SK-N-SH treated with all-trans-retinoic acid at 6 μM for 48 hours (cell line): ENCODE results near the gene GPR137.

Experiments used
- BACH2 ChIP-seq: fragments of 250-450 bp; sonication (Bioruptor Pico); IDR thresholded peaks from 2 replicates; pipeline ENCODE4 v1.9.0; 2021; ENCODE audit warnings: mild to moderate bottlenecking, borderline replicate concordance
- CREB5 ChIP-seq: fragments of 250-450 bp; sonication (Bioruptor Pico); IDR thresholded peaks from 2 replicates; pipeline ENCODE4 v1.5.1; 2020; ENCODE audit warnings: low read depth, mild to moderate bottlenecking, moderate library complexity
- CSDC2 ChIP-seq: fragments of 250-450 bp; sonication (Bioruptor Pico); IDR thresholded peaks from 2 replicates; pipeline ENCODE4 v1.5.0; 2020; ENCODE audit warnings: mild to moderate bottlenecking, moderate library complexity
- GLIS3 ChIP-seq: fragments of 250-450 bp; sonication (Bioruptor Pico); IDR thresholded peaks from 2 replicates; pipeline ENCODE4 v1.5.0; 2020; ENCODE audit warnings: mild to moderate bottlenecking, moderate library complexity
- OSR1 ChIP-seq: fragments of 250-450 bp; sonication (Bioruptor Pico); IDR thresholded peaks from 2 replicates; pipeline ENCODE4 v1.8.0; 2022; ENCODE audit warnings: moderate library complexity, mild to moderate bottlenecking, inconsistent platforms
- PATZ1 ChIP-seq: fragments of 250-450 bp; sonication (Bioruptor Pico); IDR thresholded peaks from 2 replicates; pipeline ENCODE4 v1.8.0; 2020; ENCODE audit warnings: mild to moderate bottlenecking, moderate library complexity, borderline replicate concordance
- PPARA ChIP-seq: fragments of 250-450 bp; sonication (Bioruptor Pico); IDR thresholded peaks from 2 replicates; pipeline ENCODE4 v1.5.0; 2020; ENCODE audit warnings: mild to moderate bottlenecking, borderline replicate concordance
- RARB ChIP-seq: fragments of 250-450 bp; sonication (Bioruptor Pico); IDR thresholded peaks from 2 replicates; pipeline ENCODE4 v1.8.0; 2021; ENCODE audit warnings: mild to moderate bottlenecking, moderate library complexity
- SNAI2 ChIP-seq: fragments of 250-450 bp; sonication (Bioruptor Pico); IDR thresholded peaks from 2 replicates; pipeline ENCODE4 v1.5.0; 2020; ENCODE audit warnings: mild to moderate bottlenecking, moderate library complexity
- TSHZ2 ChIP-seq: fragments of 250-450 bp; sonication (Bioruptor Pico); IDR thresholded peaks from 2 replicates; pipeline ENCODE4 v1.5.0; 2020; ENCODE audit warnings: mild to moderate bottlenecking, moderate library complexity
- ZFP3 ChIP-seq: fragments of 250-450 bp; sonication (Bioruptor Pico); IDR thresholded peaks from 2 replicates; pipeline ENCODE4 v1.5.0; 2020; ENCODE audit warnings: mild to moderate bottlenecking, moderate library complexity
- ZFP30 ChIP-seq: fragments of 450-650 bp; formaldehyde crosslinking; IDR thresholded peaks from 2 replicates; pipeline ENCODE4 v1.5.0; 2022; ENCODE audit warnings: mild to moderate bottlenecking, moderate library complexity

- TF ChIP-seq SNAI2 (CRISPR knock-in tag), result no peak
- no peak for TF ChIP-seq TSHZ2 (CRISPR knock-in tag)
- TF ChIP-seq PPARA (CRISPR knock-in tag), result no peak
- no peak for TF ChIP-seq BACH2 (CRISPR knock-in tag)
- no peak for TF ChIP-seq ZFP30
- no peak for TF ChIP-seq ZFP3
- TF ChIP-seq CSDC2, result no peak
- TF ChIP-seq CREB5, result no peak
- no peak for TF ChIP-seq RARB (CRISPR knock-in tag)
- TF ChIP-seq PATZ1 (CRISPR knock-in tag), result no peak
- no peak for TF ChIP-seq GLIS3
- TF ChIP-seq OSR1 (CRISPR knock-in tag), result no peak
Measured at GRCh38 chr11:64334764-64335735, 49.4 kb downstream of the GPR137 start.
